WTC11 (cell line): ENCODE data around the gene MTX2.

Experiments used
- CTCF ChIP-seq: fragments of 200-600 bp; IDR thresholded peaks from 2 replicates; pipeline ENCODE4 v1.8.0; 2022; ENCODE audit warnings: antibody characterized with exemption
- FOXJ3 ChIP-seq: sonication (generic); formaldehyde crosslinking; IDR thresholded peaks from 2 replicates; pipeline ENCODE4 v1.9.0; 2021; ENCODE audit warnings: missing genetic modification reagents, mild to moderate bottlenecking, borderline replicate concordance
- MAX ChIP-seq: sonication (generic); formaldehyde crosslinking; IDR thresholded peaks from 2 replicates; pipeline ENCODE4 v1.8.0; 2022; ENCODE audit warnings: mild to moderate bottlenecking, missing genetic modification reagents
- NFYB ChIP-seq: sonication (generic); formaldehyde crosslinking; conservative IDR thresholded peaks from 2 replicates; pipeline ENCODE4 v1.8.0; 2022; ENCODE audit warnings: low read depth, missing genetic modification reagents
- STAT6 ChIP-seq: sonication (generic); formaldehyde crosslinking; conservative IDR thresholded peaks from 2 replicates; pipeline ENCODE4 v1.8.1; 2023; ENCODE audit warnings: mild to moderate bottlenecking, low read depth, missing genetic modification reagents, moderate library complexity
- TF ChIP-seq, protein P1 (sequence below): sonication (generic); formaldehyde crosslinking; IDR thresholded peaks from 2 replicates; pipeline ENCODE4 v1.8.0; 2023; ENCODE audit warnings: mild to moderate bottlenecking, missing genetic modification reagents
- TF ChIP-seq, protein P2 (sequence below): sonication (generic); formaldehyde crosslinking; IDR thresholded peaks from 2 replicates; pipeline ENCODE4 v1.8.1; 2023; ENCODE audit warnings: mild to moderate bottlenecking, missing genetic modification reagents, moderate library complexity

- no peak for TF ChIP-seq FOXJ3 (CRISPR knock-in tag)
- no peak for TF ChIP-seq MAX (CRISPR knock-in tag)
- TF ChIP-seq, protein P1, sequence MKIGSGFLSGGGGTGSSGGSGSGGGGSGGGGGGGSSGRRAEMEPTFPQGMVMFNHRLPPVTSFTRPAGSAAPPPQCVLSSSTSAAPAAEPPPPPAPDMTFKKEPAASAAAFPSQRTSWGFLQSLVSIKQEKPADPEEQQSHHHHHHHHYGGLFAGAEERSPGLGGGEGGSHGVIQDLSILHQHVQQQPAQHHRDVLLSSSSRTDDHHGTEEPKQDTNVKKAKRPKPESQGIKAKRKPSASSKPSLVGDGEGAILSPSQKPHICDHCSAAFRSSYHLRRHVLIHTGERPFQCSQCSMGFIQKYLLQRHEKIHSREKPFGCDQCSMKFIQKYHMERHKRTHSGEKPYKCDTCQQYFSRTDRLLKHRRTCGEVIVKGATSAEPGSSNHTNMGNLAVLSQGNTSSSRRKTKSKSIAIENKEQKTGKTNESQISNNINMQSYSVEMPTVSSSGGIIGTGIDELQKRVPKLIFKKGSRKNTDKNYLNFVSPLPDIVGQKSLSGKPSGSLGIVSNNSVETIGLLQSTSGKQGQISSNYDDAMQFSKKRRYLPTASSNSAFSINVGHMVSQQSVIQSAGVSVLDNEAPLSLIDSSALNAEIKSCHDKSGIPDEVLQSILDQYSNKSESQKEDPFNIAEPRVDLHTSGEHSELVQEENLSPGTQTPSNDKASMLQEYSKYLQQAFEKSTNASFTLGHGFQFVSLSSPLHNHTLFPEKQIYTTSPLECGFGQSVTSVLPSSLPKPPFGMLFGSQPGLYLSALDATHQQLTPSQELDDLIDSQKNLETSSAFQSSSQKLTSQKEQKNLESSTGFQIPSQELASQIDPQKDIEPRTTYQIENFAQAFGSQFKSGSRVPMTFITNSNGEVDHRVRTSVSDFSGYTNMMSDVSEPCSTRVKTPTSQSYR (CRISPR knock-in tag) = no peak
- TF ChIP-seq, protein P2, sequence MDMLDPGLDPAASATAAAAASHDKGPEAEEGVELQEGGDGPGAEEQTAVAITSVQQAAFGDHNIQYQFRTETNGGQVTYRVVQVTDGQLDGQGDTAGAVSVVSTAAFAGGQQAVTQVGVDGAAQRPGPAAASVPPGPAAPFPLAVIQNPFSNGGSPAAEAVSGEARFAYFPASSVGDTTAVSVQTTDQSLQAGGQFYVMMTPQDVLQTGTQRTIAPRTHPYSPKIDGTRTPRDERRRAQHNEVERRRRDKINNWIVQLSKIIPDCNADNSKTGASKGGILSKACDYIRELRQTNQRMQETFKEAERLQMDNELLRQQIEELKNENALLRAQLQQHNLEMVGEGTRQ (CRISPR knock-in tag) = no peak
- no peak for TF ChIP-seq NFYB
- no peak for TF ChIP-seq CTCF
- no peak for TF ChIP-seq STAT6
These were observed 295 bp upstream of the MTX2 start for GRCh38 chr2:176268976-176269318.
